GM23248 (cell line): ENCODE results near the gene USP40.

Source experiments
- EZH2 ChIP-seq: fragments of 200-600 bp; sonication (generic); IDR thresholded peaks from 2 replicates; pipeline ENCODE4 v1.6.1; 2018; ENCODE audit warnings: antibody characterized with exemption, mild to moderate bottlenecking; ENCODE audit not compliant: insufficient read depth, poor library complexity, severe bottlenecking
- EZH2phosphoT487 ChIP-seq: fragments of 200-600 bp; sonication (generic); IDR thresholded peaks from 2 replicates; pipeline ENCODE4 v1.6.1; 2018; ENCODE audit warnings: antibody characterized with exemption, moderate library complexity, mild to moderate bottlenecking, low read depth; ENCODE audit not compliant: insufficient read depth

DNA sequence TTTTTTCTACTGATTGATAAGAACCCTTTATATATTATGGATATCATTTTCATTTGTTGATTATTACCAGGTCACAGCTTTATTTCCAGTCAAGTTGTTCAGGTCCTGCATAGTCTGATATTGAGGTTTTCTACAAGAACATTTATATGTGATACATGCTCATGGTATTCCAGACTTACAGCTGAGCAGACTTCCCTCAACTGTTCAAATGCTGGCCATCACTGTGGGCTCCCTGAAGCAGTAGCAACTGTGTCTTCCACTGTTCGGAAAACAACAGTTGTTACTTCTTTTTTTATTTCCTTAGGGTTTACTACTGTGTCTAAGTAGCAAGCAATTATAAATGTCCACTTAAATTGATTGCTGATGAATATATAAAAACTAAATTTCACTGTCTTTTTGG, 132.8 kb downstream of the USP40 start:
- TF ChIP-seq EZH2: no peak
- no peak for TF ChIP-seq EZH2phosphoT487
